Measurements from ENCODE around the gene TMPRSS7. TPM values are rescaled to one million over a fixed set of nuclear protein-coding genes. Genes with fewer than 3 reads are reported as not detected.

Gene TMPRSS7
- total RNA-seq, 5 donors from 2014 or later (not counting 1 experiment from before 2014, with no cell fraction given) = 0.10 TPM; not detected in 4

DNA sequence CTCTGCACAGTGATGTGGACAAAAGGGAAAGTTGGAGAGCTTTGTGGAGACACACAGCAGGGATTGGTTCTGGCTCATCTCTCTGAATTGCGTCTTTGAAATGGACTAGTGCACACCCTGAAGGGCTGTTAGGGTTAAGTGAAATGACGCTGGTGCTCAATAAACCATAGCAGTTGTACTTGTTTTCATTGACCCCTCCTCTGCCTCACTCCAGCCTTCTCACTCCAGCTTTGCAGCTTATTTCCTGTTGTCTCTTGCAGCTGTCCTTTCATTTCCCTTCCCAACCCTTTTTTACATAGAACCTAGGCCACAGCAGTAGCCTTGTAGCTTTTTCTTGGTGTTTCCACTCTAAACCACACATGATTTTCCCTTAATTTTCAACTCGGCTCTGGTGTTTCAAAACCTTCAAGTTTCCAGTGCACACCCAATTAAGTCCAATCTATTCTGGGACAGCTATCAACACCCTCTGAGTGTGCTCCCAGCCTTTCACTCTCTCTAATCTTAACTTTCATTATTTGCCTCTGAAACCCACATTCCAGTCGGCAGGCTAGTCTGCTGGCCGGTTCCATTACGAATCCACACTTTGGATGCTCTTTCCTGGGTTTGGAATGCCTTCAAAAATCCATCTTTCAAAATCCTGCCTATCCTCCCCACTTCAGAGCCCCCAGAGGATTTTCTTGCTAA, 58.1 kb downstream of the TMPRSS7 start:
- no peak overlapping the region for H3K4me3 Mint-ChIP-seq
- H3K36me3 ChIP-seq (ENCODE audit: control insufficient read depth in 2 of 2, extremely low read depth in 1 of 2, insufficient read depth in 1 of 2, low read length in 1 of 2) = no peaks in the 10 kb centered on the region
- H3K4me1 Mint-ChIP-seq = peaks cover 16 to 31% (median 25%) of the 10 kb centered on the region in 3 donors
- H3K4me3 ChIP-seq (ENCODE audit: control insufficient read depth in 1 of 2, extremely low read depth in 1 of 2, low read length in 1 of 2) = no peak overlapping the region
- H3K27ac Mint-ChIP-seq = peak overlapping the region in 1 of 2 donors; percentile 16
- H3K4me1 ChIP-seq (ENCODE audit: control insufficient read depth in 1 of 2, extremely low read depth in 1 of 2, insufficient read depth in 2 of 2, low read length in 2 of 2) = peaks cover 8 to 11% of the 10 kb centered on the region in 2 experiments
- WGBS (ENCODE audit: insufficient coverage) = 0% methylated on average over 1 of the region's 6 CpGs
- H3K9me3 Mint-ChIP-seq = no peaks in the 10 kb centered on the region
- no peak overlapping the region for H3K27ac ChIP-seq (ENCODE audit: low read length)
- peaks cover 0 to 2% of the 10 kb centered on the region in 2 experiments for H3K27me3 ChIP-seq (replicated peaks in 1 of 2; ENCODE audit: control insufficient read depth in 2 of 2, extremely low read depth in 1 of 2, insufficient read depth in 2 of 2, low read length in 1 of 2)
- ATAC-seq (replicated peaks in 1 of 4) (no peak), DNase-seq (no peak)
- H3K27me3 Mint-ChIP-seq = peaks cover 4 to 15% of the 10 kb centered on the region in 2 donors
- CTCF ChIA-PET = no interaction called here
- POLR2A ChIA-PET = no interaction called here
- H3K9me3 ChIP-seq = no peaks in the 10 kb centered on the region
- peaks cover 3% of the 10 kb centered on the region for H3K36me3 Mint-ChIP-seq

DNA sequence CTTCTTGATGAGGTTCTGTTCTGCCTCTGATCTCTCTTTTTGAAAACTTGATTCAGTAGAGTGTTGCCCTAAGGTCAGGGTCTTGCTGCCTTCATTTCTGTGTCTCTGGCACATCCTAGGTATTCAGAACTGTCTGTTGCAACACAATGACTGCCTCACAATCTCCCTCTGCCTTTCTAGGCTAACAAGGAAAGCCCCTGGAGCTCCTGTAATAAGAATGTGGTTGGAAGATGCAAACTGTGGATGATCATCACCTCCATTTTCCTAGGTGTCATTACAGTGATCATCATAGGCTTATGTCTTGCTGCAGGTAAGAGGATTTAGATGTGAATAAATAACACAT, 58.6 kb downstream of the TMPRSS7 start:
- Mint-ChIP-seq H3K27me3 (peaks cover 4 to 10% of the 10 kb centered on the region in 2 donors), H3K27ac (no peak overlapping the region)
- no peak overlapping the region for H3K4me3 ChIP-seq (ENCODE audit: control insufficient read depth in 1 of 2, extremely low read depth in 1 of 2, low read length in 1 of 2)

GRCh38 chr3:112095731-112096130, 61.2 kb downstream of the TMPRSS7 start:
- no CpG with 5 or more reads among the region's 2 CpGs for WGBS (ENCODE audit: insufficient coverage)
- H3K9me3 ChIP-seq = no peaks in the 10 kb centered on the region

More for the DNA sequence above, 58.6 kb downstream of the TMPRSS7 start:
- Histone ChIP-seq H3K4me1 (ENCODE audit: control insufficient read depth in 1 of 2, extremely low read depth in 1 of 2, insufficient read depth in 2 of 2, low read length in 2 of 2) (peaks cover 8 to 10% of the 10 kb centered on the region in 2 experiments), H3K27me3 (replicated peaks in 1 of 2; ENCODE audit: control insufficient read depth in 2 of 2, extremely low read depth in 1 of 2, insufficient read depth in 2 of 2, low read length in 1 of 2) (no peaks in the 10 kb centered on the region), H3K27ac (ENCODE audit: low read length) (no peak overlapping the region), H3K36me3 (ENCODE audit: control insufficient read depth in 2 of 2, extremely low read depth in 1 of 2, insufficient read depth in 1 of 2, low read length in 1 of 2) (no peaks in the 10 kb centered on the region), H3K9me3 (no peaks in the 10 kb centered on the region)
- ATAC-seq (replicated peaks in 1 of 4) (no peak), DNase-seq (no peak)
- H3K4me1 Mint-ChIP-seq = peaks cover 16 to 27% (median 23%) of the 10 kb centered on the region in 3 donors
- POLR2A ChIA-PET = no interaction called here
- CTCF ChIA-PET = no interaction called here
- H3K9me3 Mint-ChIP-seq = no peaks in the 10 kb centered on the region
- no peak overlapping the region for H3K4me3 Mint-ChIP-seq
- H3K36me3 Mint-ChIP-seq = peaks cover 3% of the 10 kb centered on the region

GRCh38 chr3:112096176-112096575, 61.6 kb downstream of the TMPRSS7 start:
- Histone ChIP-seq H3K4me3 (ENCODE audit: control insufficient read depth in 1 of 2, extremely low read depth in 1 of 2, low read length in 1 of 2) (no peak overlapping the region), H3K4me1 (ENCODE audit: control insufficient read depth in 1 of 2, extremely low read depth in 1 of 2, insufficient read depth in 2 of 2, low read length in 2 of 2) (peaks cover 2 to 4% of the 10 kb centered on the region in 2 experiments), H3K9me3 (no peaks in the 10 kb centered on the region), H3K36me3 (ENCODE audit: control insufficient read depth in 2 of 2, extremely low read depth in 1 of 2, insufficient read depth in 1 of 2, low read length in 1 of 2) (no peaks in the 10 kb centered on the region), H3K27ac (ENCODE audit: low read length) (no peak overlapping the region), H3K27me3 (replicated peaks in 1 of 2; ENCODE audit: control insufficient read depth in 2 of 2, extremely low read depth in 1 of 2, insufficient read depth in 2 of 2, low read length in 1 of 2) (no peaks in the 10 kb centered on the region)
- no peak overlapping the region for H3K4me3 Mint-ChIP-seq
- CTCF ChIA-PET = no interaction called here
- peaks cover 15 to 16% (median 15%) of the 10 kb centered on the region in 3 donors for H3K4me1 Mint-ChIP-seq
- DNase-seq (no peak), ATAC-seq (replicated peaks in 1 of 4) (no peak)
- POLR2A ChIA-PET = no interaction called here
- 60% methylated on average over 1 of the region's 2 CpGs for WGBS (ENCODE audit: insufficient coverage)
- H3K27me3 Mint-ChIP-seq = peaks cover 0 to 4% of the 10 kb centered on the region in 2 donors
- H3K27ac Mint-ChIP-seq = no peak overlapping the region
- peaks cover 3% of the 10 kb centered on the region for H3K36me3 Mint-ChIP-seq
- no peaks in the 10 kb centered on the region for H3K9me3 Mint-ChIP-seq

More at GRCh38 chr3:112095731-112096130, 61.2 kb downstream of the TMPRSS7 start:
- peaks cover 3% of the 10 kb centered on the region for H3K36me3 Mint-ChIP-seq
- ATAC-seq (replicated peaks in 1 of 4) (no peak), DNase-seq (no peak)
- POLR2A ChIA-PET = interaction anchor here in 1 of 2 donors (0.6 kb wide), 1 partner anchor 448 kb away, joined by 3 read pairs; no protein-coding TSS in a partner anchor
- H3K4me1 Mint-ChIP-seq = peaks cover 16 to 20% (median 19%) of the 10 kb centered on the region in 3 donors
- no peaks in the 10 kb centered on the region for H3K36me3 ChIP-seq (ENCODE audit: control insufficient read depth in 2 of 2, extremely low read depth in 1 of 2, insufficient read depth in 1 of 2, low read length in 1 of 2)
- CTCF ChIA-PET = no interaction called here
- no peak overlapping the region for H3K27ac Mint-ChIP-seq
- H3K4me3 ChIP-seq (ENCODE audit: control insufficient read depth in 1 of 2, extremely low read depth in 1 of 2, low read length in 1 of 2) = no peak overlapping the region
- H3K4me1 ChIP-seq (ENCODE audit: control insufficient read depth in 1 of 2, extremely low read depth in 1 of 2, insufficient read depth in 2 of 2, low read length in 2 of 2) = peaks cover 4 to 6% of the 10 kb centered on the region in 2 experiments
- H3K27ac ChIP-seq (ENCODE audit: low read length) = no peak overlapping the region
- H3K4me3 Mint-ChIP-seq = no peak overlapping the region
- H3K27me3 Mint-ChIP-seq = peaks cover 0 to 4% of the 10 kb centered on the region in 2 donors
- H3K9me3 Mint-ChIP-seq = no peaks in the 10 kb centered on the region
- no peaks in the 10 kb centered on the region for H3K27me3 ChIP-seq (replicated peaks in 1 of 2; ENCODE audit: control insufficient read depth in 2 of 2, extremely low read depth in 1 of 2, insufficient read depth in 2 of 2, low read length in 1 of 2)

DNA sequence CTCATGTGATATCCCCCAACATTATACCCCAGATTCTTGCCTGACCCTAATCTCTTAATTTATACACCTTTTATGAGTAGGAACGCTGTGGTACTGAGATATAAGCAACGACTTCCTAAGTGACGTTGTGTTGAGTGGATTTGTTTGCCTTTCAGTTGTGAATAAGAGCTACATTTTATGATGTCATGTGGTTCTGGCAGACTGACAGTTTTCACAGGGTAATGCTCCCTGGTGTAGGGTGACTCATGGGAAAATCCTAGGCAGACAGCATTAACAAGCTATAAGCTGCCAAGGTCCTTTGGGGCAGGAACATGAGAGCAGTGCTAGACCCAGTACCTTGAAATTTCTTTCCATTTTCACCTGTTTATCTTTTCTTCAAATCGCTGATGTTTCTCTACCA, 62.8 kb downstream of the TMPRSS7 start:
- Histone ChIP-seq H3K27ac (ENCODE audit: low read length) (no peak overlapping the region), H3K4me1 (ENCODE audit: control insufficient read depth in 1 of 2, extremely low read depth in 1 of 2, insufficient read depth in 2 of 2, low read length in 2 of 2) (peaks cover 2 to 4% of the 10 kb centered on the region in 2 experiments), H3K4me3 (ENCODE audit: control insufficient read depth in 1 of 2, extremely low read depth in 1 of 2, low read length in 1 of 2) (no peak overlapping the region), H3K9me3 (no peaks in the 10 kb centered on the region), H3K27me3 (replicated peaks in 1 of 2; ENCODE audit: control insufficient read depth in 2 of 2, extremely low read depth in 1 of 2, insufficient read depth in 2 of 2, low read length in 1 of 2) (no peaks in the 10 kb centered on the region), H3K36me3 (ENCODE audit: control insufficient read depth in 2 of 2, extremely low read depth in 1 of 2, insufficient read depth in 1 of 2, low read length in 1 of 2) (no peaks in the 10 kb centered on the region)
- 67% methylated on average over 2 of the region's 4 CpGs for WGBS (ENCODE audit: insufficient coverage)
- Mint-ChIP-seq H3K9me3 (no peaks in the 10 kb centered on the region), H3K36me3 (peaks cover 3% of the 10 kb centered on the region), H3K4me3 (no peak overlapping the region), H3K27ac (no peak overlapping the region), H3K27me3 (peaks cover 0 to 4% of the 10 kb centered on the region in 2 donors), H3K4me1 (peaks cover 12% of the 10 kb centered on the region in 3 donors)
- ChIA-PET POLR2A (no interaction called here), CTCF (interaction anchor here (0.6 to 1.4 kb wide), 4 partner anchors 10 to 426 kb away, joined by 3 to 5 read pairs (median 4); no protein-coding TSS in a partner anchor)
- DNase-seq (no peak), ATAC-seq (replicated peaks in 1 of 4) (no peak)

GRCh38 chr3:112101916-112102315, 67.4 kb downstream of the TMPRSS7 start:
- no peak overlapping the region for H3K27ac Mint-ChIP-seq
- Histone ChIP-seq H3K27ac (ENCODE audit: low read length) (no peak overlapping the region), H3K27me3 (replicated peaks in 1 of 2; ENCODE audit: control insufficient read depth in 2 of 2, extremely low read depth in 1 of 2, insufficient read depth in 2 of 2, low read length in 1 of 2) (no peaks in the 10 kb centered on the region), H3K4me3 (ENCODE audit: control insufficient read depth in 1 of 2, extremely low read depth in 1 of 2, low read length in 1 of 2) (no peak overlapping the region), H3K9me3 (no peaks in the 10 kb centered on the region), H3K4me1 (ENCODE audit: control insufficient read depth in 1 of 2, extremely low read depth in 1 of 2, insufficient read depth in 2 of 2, low read length in 2 of 2) (no peaks in the 10 kb centered on the region), H3K36me3 (ENCODE audit: control insufficient read depth in 2 of 2, extremely low read depth in 1 of 2, insufficient read depth in 1 of 2, low read length in 1 of 2) (peaks cover 0 to 5% of the 10 kb centered on the region in 2 donors)
- H3K36me3 Mint-ChIP-seq = peaks cover 7% of the 10 kb centered on the region
- no CpG with 5 or more reads among the region's 2 CpGs for WGBS (ENCODE audit: insufficient coverage)
- CTCF ChIA-PET = interaction anchor here in 1 of 2 donors (2.1 kb wide), 1 partner anchor 10 kb away, joined by 5 read pairs; no protein-coding TSS in a partner anchor
- POLR2A ChIA-PET = no interaction called here
- H3K9me3 Mint-ChIP-seq = no peaks in the 10 kb centered on the region
- no peaks in the 10 kb centered on the region for H3K4me1 Mint-ChIP-seq
- H3K4me3 Mint-ChIP-seq = no peak overlapping the region
- ATAC-seq (replicated peaks in 1 of 4) = no peak
- DNase-seq = no peak
- no peaks in the 10 kb centered on the region for H3K27me3 Mint-ChIP-seq
